GM18873 (cell line): Measurements from ENCODE around the gene TOR4A.

Source experiments
- ATAC-seq: cut with Tn5 transposase; IDR thresholded peaks from one replicate; pipeline ENCODE4 v1.9.1; 2021; ENCODE audit warnings: mild to moderate bottlenecking, moderate library complexity, moderate number of reproducible peaks; ENCODE audit not compliant: unreplicated experiment, low FRiP score

TOR4A gene

GRCh38 chr9:137304383-137305059, 27.0 kb downstream of the TOR4A start:
- no peak for ATAC-seq

DNA sequence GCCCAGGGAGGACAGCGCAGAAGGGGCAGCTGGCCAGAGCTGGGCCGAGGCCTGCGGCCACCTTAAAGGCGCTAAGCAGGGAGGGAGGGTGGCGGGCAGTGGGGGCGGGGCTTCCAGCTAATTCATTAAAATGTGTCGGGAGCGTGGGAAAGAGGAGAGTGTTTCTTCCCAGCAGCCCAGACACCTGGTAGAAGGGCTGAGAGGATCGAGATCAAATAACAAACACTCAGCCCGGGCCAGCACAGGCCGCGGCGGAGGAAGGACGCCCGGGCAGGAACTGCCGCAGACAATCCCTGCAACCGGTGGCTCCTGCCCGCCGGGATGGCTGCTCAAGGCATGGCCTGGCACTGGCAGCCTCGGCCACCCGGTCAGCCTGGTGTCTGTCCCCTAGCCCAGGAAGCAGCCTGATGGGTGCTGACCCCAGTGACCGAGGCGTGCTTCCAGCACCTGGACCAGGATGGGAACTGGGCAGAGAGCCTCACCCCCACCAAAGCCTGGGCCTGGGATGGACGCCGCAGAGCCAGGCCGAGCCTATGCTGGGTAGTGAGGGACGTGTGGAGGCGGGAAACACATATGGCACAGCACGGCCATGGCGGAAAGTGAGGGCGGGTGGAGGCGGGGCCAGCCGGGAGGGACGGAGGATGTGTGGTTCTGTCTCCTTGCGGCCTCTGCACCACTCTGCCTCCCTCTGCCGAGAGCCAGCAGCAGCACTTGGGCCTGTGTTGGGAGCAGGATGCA, 27.7 kb downstream of the TOR4A start:
- no peak for ATAC-seq

- no peak for ATAC-seq
Observed at GRCh38 chr9:137305798-137306065, 28.2 kb downstream of the TOR4A start.

DNA sequence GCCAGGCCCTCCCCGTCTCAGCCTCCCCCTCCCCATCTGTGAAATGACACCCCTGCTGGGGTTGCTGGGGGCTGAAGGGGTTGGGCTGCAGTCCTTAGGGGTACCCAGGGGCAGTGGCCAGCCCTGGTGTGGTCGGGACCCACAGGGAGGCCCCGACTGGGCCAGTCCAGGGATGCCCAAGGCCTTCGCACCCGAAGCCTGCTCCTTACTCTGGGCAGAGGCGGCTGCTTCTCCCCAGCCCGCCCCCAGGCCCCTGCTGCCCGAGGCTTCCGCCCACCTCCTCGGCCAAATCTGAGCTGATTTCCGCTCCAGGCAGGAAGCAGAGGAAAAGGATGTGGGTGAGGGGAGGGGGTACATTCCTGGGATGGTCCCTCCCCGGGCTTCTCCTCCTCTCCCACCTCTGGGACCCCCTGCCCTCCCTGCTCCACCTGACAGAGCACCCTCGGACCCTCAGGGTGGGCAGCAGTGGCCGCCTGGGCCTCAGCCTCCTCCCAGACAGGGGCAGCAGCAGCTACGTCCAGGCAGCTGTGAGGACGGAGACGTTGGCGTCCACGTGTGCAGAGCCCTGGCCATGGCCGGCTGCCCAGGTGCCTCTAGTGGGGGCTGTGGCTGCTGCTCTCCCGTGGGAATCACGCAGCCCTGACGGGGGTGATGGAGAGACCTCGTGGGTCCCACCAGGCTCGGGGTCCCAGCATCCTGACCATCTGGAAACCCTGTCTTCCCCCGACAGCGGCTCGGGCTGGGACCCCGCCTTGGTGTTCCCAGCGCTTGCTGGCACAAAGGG, 28.7 kb downstream of the TOR4A start:
- no peak for ATAC-seq

DNA sequence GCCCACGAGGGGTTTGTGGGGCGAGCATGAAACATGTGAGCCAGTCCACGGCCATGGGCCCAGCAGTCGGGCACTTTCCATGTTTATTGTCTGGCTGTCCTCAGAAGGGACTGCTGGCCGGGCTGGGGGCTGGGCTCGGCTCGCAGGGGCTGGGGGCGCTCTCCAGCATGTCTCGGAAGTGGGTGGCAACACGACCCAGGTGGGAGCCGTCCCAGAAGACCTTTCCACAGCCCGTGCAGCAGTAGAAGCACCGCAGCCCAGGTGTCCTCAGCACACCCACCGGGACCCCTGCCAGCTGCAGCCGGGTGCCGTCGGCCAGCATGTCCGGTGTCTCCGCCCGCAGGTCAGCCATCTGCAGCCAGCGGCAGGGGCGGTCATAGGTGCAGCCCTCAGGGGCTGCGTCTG, 29.3 kb downstream of the TOR4A start:
- ATAC-seq: no peak

- no peak for ATAC-seq
Observed at GRCh38 chr9:137307255-137308056, 29.9 kb downstream of the TOR4A start.

- no peak for ATAC-seq
Observed at GRCh38 chr9:137308057-137308619, 30.6 kb downstream of the TOR4A start.

- no peak for ATAC-seq
Observed at GRCh38 chr9:137309368-137310188, 32.1 kb downstream of the TOR4A start.

- no peak for ATAC-seq
Observed at GRCh38 chr9:137310189-137311052, 32.9 kb downstream of the TOR4A start.

DNA sequence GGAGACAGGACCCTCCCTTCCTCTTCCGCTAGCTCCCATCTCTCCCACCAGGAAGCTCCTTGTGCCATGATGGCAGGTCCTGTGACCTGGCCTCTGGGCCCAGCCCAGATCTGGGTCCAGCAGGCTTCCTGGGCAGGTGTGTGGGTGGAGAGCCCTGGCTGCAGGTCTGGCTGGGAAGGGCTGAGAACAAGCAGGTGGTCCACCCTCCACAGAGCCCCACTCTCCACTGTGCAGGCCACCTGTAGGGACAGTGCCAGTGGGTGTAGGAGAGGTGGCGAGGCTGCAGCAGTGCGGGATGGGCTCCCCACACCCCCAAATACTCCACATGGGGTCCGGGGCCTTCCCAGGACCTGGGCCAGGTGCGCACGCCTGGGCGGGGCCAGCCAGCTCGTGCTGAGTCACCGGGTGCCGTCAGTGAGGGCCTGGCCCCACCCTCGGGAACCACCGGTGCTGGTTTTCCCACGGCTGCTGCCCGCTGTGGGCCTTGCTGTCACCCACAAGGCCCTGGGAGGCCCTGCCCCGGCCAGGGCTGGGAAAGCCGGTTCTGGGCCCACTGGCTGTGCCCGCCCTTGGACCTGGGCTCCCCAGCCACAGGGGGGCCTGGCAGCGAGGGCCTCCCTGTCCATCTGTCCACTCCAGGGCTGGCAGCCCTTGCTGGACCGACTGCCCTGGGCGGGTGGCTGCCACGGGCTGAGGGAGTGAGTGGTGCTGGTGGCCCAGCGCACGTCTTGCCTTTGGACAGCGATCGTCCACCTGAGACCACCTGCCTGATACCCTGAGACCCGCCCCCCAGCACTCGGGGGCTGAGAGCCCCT, 33.9 kb downstream of the TOR4A start:
- ATAC-seq: no peak

GRCh38 chr9:137311986-137312851, 34.7 kb downstream of the TOR4A start:
- no peak for ATAC-seq

GRCh38 chr9:137312852-137313325, 35.4 kb downstream of the TOR4A start:
- no peak for ATAC-seq

DNA sequence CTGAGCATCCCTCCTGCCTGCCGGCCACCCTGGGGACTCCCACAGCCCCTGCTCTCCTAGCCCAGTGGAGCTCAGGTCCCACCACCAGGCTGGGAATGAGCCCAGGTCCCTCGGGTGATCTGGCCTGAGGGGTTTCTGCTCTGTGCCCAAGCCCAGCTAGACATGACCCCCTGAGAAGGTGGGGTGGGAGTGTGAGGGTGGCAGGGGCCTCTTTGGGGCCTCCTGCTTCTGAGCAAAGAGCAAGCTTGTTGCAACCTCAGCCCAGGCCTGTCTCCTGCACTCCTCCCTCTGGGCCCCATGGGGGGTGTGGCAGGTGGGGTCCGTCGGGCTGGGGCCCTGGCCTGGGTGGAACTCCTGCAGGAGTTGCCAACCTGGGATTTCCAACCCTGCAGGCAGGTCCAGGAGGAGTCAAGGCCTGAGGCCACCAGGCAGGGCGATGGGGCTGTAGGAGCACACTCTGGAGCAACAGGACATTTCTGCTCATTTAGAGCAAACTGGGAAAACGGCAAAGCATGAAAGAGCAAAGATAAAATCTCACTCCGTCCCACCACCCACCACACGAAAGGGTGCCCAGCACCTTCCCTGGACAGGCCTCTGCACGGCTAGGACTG, 35.9 kb downstream of the TOR4A start:
- ATAC-seq: no peak

- ATAC-seq: no peak
Observed at GRCh38 chr9:137313956-137314560, 36.5 kb downstream of the TOR4A start.

DNA sequence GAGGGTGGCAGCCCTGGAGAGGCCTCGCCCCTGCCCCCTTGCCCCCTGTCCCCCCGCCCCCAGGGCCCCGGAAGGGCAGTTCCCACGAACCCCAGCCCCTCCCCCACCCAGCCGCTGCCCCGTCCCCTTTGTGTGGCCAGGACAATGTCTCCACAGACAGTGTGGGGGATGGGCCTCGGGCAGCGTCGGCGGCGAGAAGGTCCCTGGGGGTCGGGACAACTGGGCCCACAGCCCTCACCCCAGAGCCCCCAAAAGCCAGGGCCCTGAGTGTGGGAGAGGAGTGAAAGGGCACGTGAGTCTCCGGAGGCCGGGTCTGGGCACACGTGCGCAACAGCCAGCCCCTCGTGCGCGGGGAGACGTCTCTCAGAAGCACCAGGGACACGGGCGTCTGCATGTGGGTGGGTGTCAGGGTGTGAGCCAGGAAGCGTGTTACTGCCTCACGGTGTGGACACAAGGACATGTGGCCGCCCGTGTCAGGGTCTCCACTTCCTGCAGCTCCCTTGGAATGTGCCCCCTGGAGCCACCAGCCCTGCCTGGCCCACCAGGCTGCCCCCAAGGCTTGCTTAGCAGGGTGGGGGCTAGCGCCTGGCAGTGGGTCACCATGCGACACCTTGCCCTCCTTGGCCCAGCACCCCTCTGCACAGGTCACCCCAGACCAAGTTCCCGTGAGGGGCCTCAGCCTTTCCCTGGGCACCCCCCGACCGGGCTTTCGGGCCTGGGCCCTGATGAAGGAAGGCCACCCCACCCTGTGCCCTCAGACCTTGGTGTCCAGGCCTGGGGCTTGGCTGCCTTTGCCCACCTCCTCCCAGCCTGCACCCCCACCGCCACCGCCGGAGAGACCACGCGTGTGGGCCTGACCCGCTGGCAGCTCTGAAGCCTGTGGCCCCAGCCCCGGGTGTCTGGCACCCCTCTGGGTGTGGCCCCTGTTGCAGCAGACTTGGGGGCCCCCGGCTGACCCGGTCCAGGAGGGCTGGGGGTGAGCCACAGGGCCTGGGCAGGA, 37.3 kb downstream of the TOR4A start:
- ATAC-seq: no peak
